ENCODE data around the gene ATP2B2. TPM values are rescaled to one million over a fixed set of nuclear protein-coding genes. Genes with fewer than 3 reads are reported as not detected.

The ATP2B2 gene
- total RNA-seq, 1 donor from 2014 or later, result 0.09 TPM

GRCh38 chr3:10340476-10340875 lies 164.9 kb downstream of the ATP2B2 start:
- H3K4me1 ChIP-seq, result no peaks in the 10 kb centered on the region
- DNase-seq (no peak), ATAC-seq (no peak)
- H3K27ac ChIP-seq, result no peak overlapping the region
- H3K4me3 ChIP-seq, result no peak overlapping the region
- H3K27me3 ChIP-seq (ENCODE audit: low read depth), result no peaks in the 10 kb centered on the region
- no peak for TF ChIP-seq CTCF (IDR thresholded peaks at IDR 0.05)
- no peaks in the 10 kb centered on the region for H3K36me3 ChIP-seq
- intact Hi-C loops (cut with DNase I), result no loop called here
- no peaks in the 10 kb centered on the region for H3K9me3 ChIP-seq

GRCh38 chr3:10340046-10340445 lies 165.3 kb downstream of the ATP2B2 start:
- DNase-seq (no peak), ATAC-seq (no peak)
- TF ChIP-seq CTCF (IDR thresholded peaks at IDR 0.05), result no peak
- Histone ChIP-seq H3K9me3 (no peaks in the 10 kb centered on the region), H3K4me1 (no peaks in the 10 kb centered on the region), H3K27me3 (ENCODE audit: low read depth) (no peaks in the 10 kb centered on the region), H3K36me3 (no peaks in the 10 kb centered on the region), H3K4me3 (no peak overlapping the region), H3K27ac (no peak overlapping the region)
- intact Hi-C loops (cut with DNase I), result no loop called here

- no peak for ATAC-seq
- no peaks in the 10 kb centered on the region for H3K9me3 ChIP-seq
- H3K27me3 ChIP-seq (ENCODE audit: low read depth), result no peaks in the 10 kb centered on the region
- no peak for TF ChIP-seq CTCF (IDR thresholded peaks at IDR 0.05)
- intact Hi-C loops (cut with DNase I), result no loop called here
- no peaks in the 10 kb centered on the region for H3K36me3 ChIP-seq
- no peak overlapping the region for H3K27ac ChIP-seq
- H3K4me1 ChIP-seq, result no peaks in the 10 kb centered on the region
- no peak overlapping the region for H3K4me3 ChIP-seq
- no peak for DNase-seq
Measured at GRCh38 chr3:10339376-10339955, 165.9 kb downstream of the ATP2B2 start.

GRCh38 chr3:10338591-10339353 lies 166.6 kb downstream of the ATP2B2 start:
- ATAC-seq, result no peak
- Histone ChIP-seq H3K9me3 (no peaks in the 10 kb centered on the region), H3K4me1 (no peaks in the 10 kb centered on the region), H3K36me3 (no peaks in the 10 kb centered on the region), H3K4me3 (no peak overlapping the region), H3K27me3 (ENCODE audit: low read depth) (no peaks in the 10 kb centered on the region), H3K27ac (no peak overlapping the region)
- TF ChIP-seq CTCF (IDR thresholded peaks at IDR 0.05), result no peak
- DNase-seq, result no peak
- intact Hi-C loops (cut with DNase I), result no loop called here

- Histone ChIP-seq H3K36me3 (no peaks in the 10 kb centered on the region), H3K9me3 (no peaks in the 10 kb centered on the region), H3K4me1 (no peaks in the 10 kb centered on the region), H3K27ac (no peak overlapping the region), H3K27me3 (ENCODE audit: low read depth) (no peaks in the 10 kb centered on the region), H3K4me3 (no peak overlapping the region)
- DNase-seq, result no peak
- no peak for TF ChIP-seq CTCF (IDR thresholded peaks at IDR 0.05)
- intact Hi-C loops (cut with DNase I), result no loop called here
- ATAC-seq, result no peak
Measured at GRCh38 chr3:10338164-10338470, 167.3 kb downstream of the ATP2B2 start.
